Stimulated activated CD4-positive, alpha-beta T cell treated with anti-CD3 and anti-CD28 coated beads, Interleukin-15, amount 100 ng/mL, for 1 hour (primary cell): ENCODE results near the gene CT45A6.
"Not testable (repeated sequence)": the region's sequence is repeated elsewhere in the genome, so short reads cannot be mapped to it uniquely, and the experiment has no call there.

Experiments
- DNase-seq, 2 donors: peaks; one replicate each; pipeline ENCODE4 v3.0.0-alpha.2; 2020; ENCODE audit warnings: low read depth in 1 of 2, low spot score in 1 of 2

Gene CT45A6

GRCh38 chrX:135802687-135803086 is at the start of gene CT45A6:
CT45A6 (minus strand) TSS chrX:135802787; CDS start chrX:135798993, 3,794 bp downstream.
- not testable (repeated sequence) for DNase-seq

GRCh38 chrX:135837180-135837579 is 34.6 kb upstream of the CT45A6 start, which contains the start of gene CT45A7:
CT45A7 (minus strand) TSS chrX:135837280; CDS start chrX:135833533, 3,747 bp downstream.
- not testable (repeated sequence) for DNase-seq

- not testable (repeated sequence) for DNase-seq
These were observed 17.3 kb upstream of the CT45A6 start, which contains the start of gene CT45A2 for GRCh38 chrX:135819912-135820311. CT45A2 (minus strand) TSS chrX:135820012; CDS start chrX:135816265, 3,747 bp downstream.

- not testable (repeated sequence) for DNase-seq
These were observed 17.2 kb downstream of the CT45A6 start, which contains the start of gene CT45A5 for GRCh38 chrX:135785403-135785802. CT45A5 (minus strand) TSS chrX:135785503; CDS start chrX:135781729, 3,774 bp downstream.

GRCh38 chrX:135768091-135768490 is 34.5 kb downstream of the CT45A6 start, which contains the start of gene CT45A3:
CT45A3 (minus strand) TSS chrX:135768191; CDS start chrX:135764444, 3,747 bp downstream.
- DNase-seq = not testable (repeated sequence)

- not testable (repeated sequence) for DNase-seq
These were observed 57.8 kb downstream of the CT45A6 start for GRCh38 chrX:135744739-135745138.
